ENCODE data around the gene MALRD1.

MALRD1 gene

GRCh38 chr10:19658622-19659233, 610.1 kb downstream of the MALRD1 start:
- DNase-seq, result no peak

GRCh38 chr10:19659920-19660655, 611.5 kb downstream of the MALRD1 start:
- no peak for DNase-seq

- DNase-seq, result no peak
Measured at GRCh38 chr10:19663344-19663743, 614.7 kb downstream of the MALRD1 start.

GRCh38 chr10:19668116-19668515, 619.5 kb downstream of the MALRD1 start:
- DNase-seq, result no peak

GRCh38 chr10:19676063-19676462, 627.5 kb downstream of the MALRD1 start:
- DNase-seq, result no peak

- DNase-seq, result no peak
Measured at GRCh38 chr10:19683356-19683755, 634.8 kb downstream of the MALRD1 start.

- no peak for DNase-seq
Measured at GRCh38 chr10:19683960-19684359, 635.4 kb downstream of the MALRD1 start.

- DNase-seq, result no peak
Measured at GRCh38 chr10:19688344-19688743, 639.7 kb downstream of the MALRD1 start.

- DNase-seq, result no peak
Measured at GRCh38 chr10:19689231-19689630, 640.6 kb downstream of the MALRD1 start.

- DNase-seq, result no peak
Measured at GRCh38 chr10:19699299-19699698, 650.7 kb downstream of the MALRD1 start.

- no peak for DNase-seq
Measured at GRCh38 chr10:19701427-19702052, 652.9 kb downstream of the MALRD1 start.

GRCh38 chr10:19702215-19702614, 653.6 kb downstream of the MALRD1 start:
- no peak for DNase-seq

GRCh38 chr10:19704544-19704943, 655.9 kb downstream of the MALRD1 start:
- DNase-seq, result no peak

GRCh38 chr10:19705250-19705649, 656.6 kb downstream of the MALRD1 start:
- DNase-seq, result no peak

- no peak for DNase-seq
Measured at GRCh38 chr10:19706904-19707303, 658.3 kb downstream of the MALRD1 start.

- DNase-seq, result no peak
Measured at GRCh38 chr10:19707376-19707775, 658.8 kb downstream of the MALRD1 start.

GRCh38 chr10:19708031-19708430, 659.4 kb downstream of the MALRD1 start:
- no peak for DNase-seq

- DNase-seq, result no peak
Measured at GRCh38 chr10:19710600-19710999, 662.0 kb downstream of the MALRD1 start.

- DNase-seq, result no peak
Measured at GRCh38 chr10:19713159-19713558, 664.6 kb downstream of the MALRD1 start.

GRCh38 chr10:19713800-19714525, 665.4 kb downstream of the MALRD1 start:
- no peak for DNase-seq

- DNase-seq, result no peak
Measured at GRCh38 chr10:19719284-19719683, 670.7 kb downstream of the MALRD1 start.

GRCh38 chr10:19724287-19724686, 675.7 kb downstream of the MALRD1 start:
- DNase-seq, result no peak

GRCh38 chr10:19728376-19728775, 679.8 kb downstream of the MALRD1 start:
- no peak for DNase-seq

Measured in central memory CD4-positive, alpha-beta T cell (primary cell).